HG03025 (cell line): ENCODE data around the gene GZMB.
A peak's percentile ranks its signal among the peaks of the same experiment; 100 is the strongest.
"Not testable (repeated sequence)": the region's sequence is repeated elsewhere in the genome, so short reads cannot be mapped to it uniquely, and the experiment has no call there.

Experiments
- ATAC-seq: cut with Tn5 transposase; IDR thresholded peaks from one replicate; pipeline ENCODE4 v1.9.1; 2021; ENCODE audit warnings: mild to moderate bottlenecking, moderate library complexity; ENCODE audit not compliant: unreplicated experiment, low FRiP score

GZMB gene

GRCh38 chr14:24632336-24632735 is 1.7 kb downstream of the GZMB start:
- ATAC-seq = no peak

DNA sequence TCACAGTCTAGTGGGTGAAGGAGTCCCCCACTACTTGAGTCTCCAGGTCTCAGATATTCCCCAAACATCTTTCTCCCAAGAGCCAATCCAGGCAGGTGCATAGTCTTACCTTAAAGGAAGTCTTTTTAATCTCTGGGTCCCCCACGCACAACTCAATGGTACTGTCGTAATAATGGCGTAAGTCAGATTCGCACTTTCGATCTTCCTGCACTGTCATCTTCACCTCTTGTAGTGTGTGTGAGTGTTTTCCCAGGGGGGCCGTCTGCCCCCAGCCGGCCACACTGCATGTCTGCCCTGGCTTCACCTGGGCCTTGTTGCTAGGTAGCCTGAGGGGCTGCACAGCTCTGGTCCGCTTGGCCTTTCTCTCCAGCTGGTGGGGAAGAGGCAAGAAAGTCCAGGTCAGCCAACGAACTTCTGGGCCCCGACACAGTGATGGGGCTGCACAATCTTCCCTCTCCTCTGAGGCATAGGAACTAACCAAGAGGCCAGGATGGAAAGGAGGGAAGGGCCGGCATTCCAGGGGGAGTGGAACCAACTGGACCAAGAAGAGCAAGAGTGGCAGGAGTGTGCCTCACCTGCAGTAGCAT is 2.1 kb downstream of the GZMB start:
- ATAC-seq = no peak

- ATAC-seq = no peak
These were observed 3.0 kb downstream of the GZMB start for GRCh38 chr14:24630872-24631477.

GRCh38 chr14:24630087-24630871 is 3.7 kb downstream of the GZMB start:
- ATAC-seq = no peak

DNA sequence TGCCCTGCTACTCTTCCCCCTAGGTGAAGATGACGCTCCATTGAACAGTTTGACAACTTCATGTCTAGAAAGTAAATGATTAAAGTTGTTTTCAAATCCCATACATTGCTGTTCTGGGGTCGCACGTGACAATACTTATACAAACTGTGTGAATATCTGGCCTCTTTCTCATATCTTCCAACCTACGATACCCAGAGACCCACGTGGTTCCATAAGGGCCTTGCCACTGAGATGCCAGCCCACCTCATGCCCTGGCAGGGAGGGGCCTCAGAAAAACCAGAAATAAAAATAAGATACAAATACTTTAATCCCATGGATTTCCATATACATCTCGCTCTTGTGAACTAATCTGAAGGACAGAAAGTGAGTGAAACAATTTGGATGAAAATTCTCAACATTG is 4.5 kb downstream of the GZMB start:
- ATAC-seq = no peak

DNA sequence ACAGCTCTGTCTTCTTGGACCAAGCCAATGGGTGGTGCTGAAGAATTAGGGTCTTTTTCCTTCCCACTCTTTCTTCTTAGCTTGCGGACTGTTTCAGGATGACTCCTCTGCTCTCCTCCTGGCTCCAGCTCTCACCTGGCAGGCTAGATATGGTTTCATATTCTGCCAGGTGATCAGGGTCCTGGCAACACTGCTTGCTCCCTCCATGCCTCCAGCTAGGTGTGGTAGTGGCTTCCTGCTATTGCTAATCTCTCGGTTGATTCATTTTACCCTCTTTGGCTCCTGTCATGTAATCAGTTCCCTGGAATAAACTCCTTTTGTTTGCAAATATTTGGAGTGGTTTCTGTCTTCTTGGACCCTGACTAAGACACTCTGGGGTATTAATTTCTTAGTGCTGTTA is 20.2 kb downstream of the GZMB start:
- ATAC-seq = no peak

DNA sequence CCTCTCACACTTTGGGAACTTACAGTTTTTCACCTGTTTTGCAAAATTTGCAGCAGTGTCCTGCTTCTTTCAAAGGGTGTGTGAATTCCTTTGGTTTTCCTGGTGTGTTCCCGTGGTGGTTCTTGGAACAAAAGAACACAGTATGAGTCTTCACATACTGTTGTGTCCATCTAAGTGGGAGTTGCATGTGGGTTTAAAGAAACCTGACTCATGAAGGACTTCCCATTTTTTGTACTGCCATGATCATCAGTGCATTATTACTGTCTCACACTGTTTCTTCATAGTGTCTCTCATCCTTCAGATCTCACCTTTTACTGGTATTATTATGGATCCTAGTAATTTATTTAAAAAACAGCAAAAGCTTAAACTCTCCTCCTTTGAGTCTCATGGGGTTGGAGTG is 20.7 kb downstream of the GZMB start:
- no peak for ATAC-seq

GRCh38 chr14:24612196-24612595 is 21.8 kb downstream of the GZMB start:
- ATAC-seq = peak; percentile 47

- ATAC-seq = no peak
These were observed 24.2 kb downstream of the GZMB start, which contains the start of gene GZMH for GRCh38 chr14:24609655-24610344. Gene GZMH (minus strand): TSS chr14:24609685. CDS start chr14:24609613, 72 bp downstream.

DNA sequence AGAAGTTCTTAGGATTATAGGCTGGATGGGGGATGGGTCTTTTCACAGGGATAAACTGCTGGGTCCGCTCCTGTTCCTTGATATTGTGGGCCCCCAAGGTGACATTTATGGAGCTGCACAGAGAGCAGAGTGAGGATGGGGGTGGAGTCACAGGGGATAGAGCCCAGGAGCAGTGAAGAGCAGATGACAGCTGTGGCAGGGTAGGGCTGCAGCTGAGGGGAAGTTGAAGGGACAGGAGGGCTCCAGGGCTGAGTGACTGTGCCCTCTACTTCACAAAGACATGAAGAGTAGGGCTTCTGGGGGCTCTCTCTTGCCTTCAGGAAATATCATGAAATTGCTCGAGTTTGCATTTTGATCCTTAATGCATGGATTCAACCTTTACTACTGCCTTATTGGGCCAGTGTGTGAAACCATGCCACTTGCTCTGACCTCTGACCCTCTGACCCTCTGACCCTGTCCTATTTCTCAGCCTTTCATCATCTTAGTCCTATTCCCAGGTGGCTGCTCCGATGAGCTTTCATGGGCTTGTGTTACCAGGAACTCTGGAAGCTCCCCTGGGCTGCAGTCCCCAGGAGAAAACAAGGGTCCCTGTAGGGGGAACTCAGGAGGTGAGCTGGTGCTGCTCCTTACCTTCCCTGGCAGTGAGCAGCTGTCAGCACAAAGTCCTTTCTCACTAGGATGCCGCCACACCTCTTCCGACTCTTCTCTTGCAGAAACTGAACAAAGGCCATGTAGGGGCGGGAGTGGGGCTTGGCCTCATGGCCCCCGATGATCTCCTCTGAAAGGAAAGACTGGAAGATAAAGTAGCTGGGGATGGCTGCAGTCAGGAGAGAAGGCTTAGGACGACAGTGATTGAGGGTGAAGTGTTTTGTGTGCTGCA is 26.1 kb downstream of the GZMB start:
- no peak for ATAC-seq

DNA sequence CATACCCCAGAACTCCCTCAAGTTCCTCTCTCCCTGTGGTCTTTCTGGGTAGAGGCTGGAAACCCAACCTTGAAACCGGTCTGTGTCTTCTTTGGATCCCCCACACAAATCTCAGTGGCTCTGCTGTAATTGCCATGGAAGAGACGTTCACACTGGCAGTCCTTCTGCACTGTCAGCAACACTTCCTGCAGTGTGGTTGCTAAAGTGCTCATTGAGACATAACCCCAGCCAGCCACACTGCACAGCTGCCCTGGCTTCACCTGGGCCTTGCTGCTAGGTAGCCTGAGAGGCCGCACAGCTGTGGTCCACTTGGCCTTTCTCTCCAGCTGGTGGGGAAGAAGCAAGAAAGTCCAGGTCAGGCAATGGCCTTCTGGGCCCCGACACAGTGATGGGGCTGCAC is 26.9 kb downstream of the GZMB start:
- no peak for ATAC-seq

DNA sequence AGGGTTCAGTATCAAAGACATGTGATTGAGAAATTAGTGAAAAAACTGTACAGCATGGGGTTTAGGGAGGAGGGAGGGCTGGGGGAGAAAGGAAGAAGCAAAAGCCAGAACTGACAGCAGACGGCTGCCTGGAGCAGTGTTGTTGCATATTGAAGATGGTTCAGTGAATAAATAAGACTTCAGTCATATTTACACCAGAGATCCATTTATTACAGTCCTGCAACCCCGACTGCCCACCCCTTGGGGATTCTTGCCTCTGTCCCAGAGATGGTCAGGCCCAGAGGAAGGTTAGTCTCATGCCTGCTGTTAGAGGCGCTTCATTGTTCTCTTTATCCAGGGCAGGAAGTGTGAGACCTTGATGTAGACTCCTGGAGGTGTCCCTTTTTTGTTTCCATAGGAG is 27.7 kb downstream of the GZMB start:
- ATAC-seq = no peak

- peak; percentile 67 for ATAC-seq
These were observed 28.4 kb downstream of the GZMB start for GRCh38 chr14:24605435-24606190.

GRCh38 chr14:24597403-24597802 is 36.6 kb downstream of the GZMB start:
- no peak for ATAC-seq

- ATAC-seq = no peak
These were observed 38.7 kb downstream of the GZMB start for GRCh38 chr14:24595073-24595808.

DNA sequence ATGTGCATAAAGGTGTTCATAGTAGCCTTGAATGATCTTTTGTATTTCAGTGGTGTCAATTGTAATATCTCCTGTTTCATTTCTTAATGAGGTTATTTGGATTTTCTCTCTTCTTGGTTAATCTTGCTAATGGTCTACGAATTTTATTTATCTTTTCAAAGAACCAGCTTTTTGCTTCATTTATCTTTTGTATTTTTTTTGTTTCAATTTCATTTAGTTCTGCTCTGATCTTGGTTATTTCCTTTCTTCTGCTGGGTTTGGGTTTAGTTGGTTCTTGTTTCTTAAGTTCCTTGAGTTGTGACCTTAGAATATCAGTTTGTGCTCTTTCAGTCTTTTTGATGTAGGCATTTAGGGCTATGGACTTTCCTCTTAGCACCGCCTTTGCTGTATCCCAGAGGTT is 43.0 kb downstream of the GZMB start:
- ATAC-seq = not testable (repeated sequence)

DNA sequence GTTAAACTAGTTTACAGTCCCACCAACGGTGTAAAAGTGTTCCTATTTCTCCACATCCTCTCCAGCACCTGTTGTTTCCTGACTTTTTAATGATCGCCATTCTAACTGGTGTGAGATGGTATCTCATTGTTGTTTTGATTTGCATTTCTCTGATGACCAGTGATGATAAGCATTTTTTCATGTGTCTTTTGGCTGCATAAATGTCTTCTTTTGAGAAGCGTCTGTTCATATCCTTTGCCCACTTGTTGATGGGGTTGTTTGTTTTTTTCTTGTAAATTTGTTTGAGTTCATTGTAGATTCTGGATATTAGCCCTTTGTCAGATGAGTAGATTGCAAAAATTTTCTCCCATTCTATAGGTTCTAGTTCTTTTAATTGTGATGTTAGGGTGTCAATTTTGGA is 49.6 kb downstream of the GZMB start:
- not testable (repeated sequence) for ATAC-seq
